Testis (tissue), 2 donors: ENCODE measurements around the gene MAP1S.

ENCODE experiments used
- POLR2A ChIP-seq: fragments of 450-650 bp; IDR thresholded peaks from one replicate; pipeline ENCODE4 v1.6.1; 2017; ENCODE audit warnings: antibody characterized with exemption, mild to moderate bottlenecking, moderate library complexity
- TF ChIP-seq, protein P1 (sequence below), 3 experiments: fragments of 450-650 bp in 2 of 3; fragments of 200-600 bp in 1 of 3; sonication (generic) in 1 of 3; IDR thresholded peaks; one replicate each; pipeline ENCODE4 v1.5.1; 2016 to 2019; ENCODE audit warnings: antibody characterized with exemption in 3 of 3, mild to moderate bottlenecking in 2 of 3, moderate library complexity in 1 of 3

DNA sequence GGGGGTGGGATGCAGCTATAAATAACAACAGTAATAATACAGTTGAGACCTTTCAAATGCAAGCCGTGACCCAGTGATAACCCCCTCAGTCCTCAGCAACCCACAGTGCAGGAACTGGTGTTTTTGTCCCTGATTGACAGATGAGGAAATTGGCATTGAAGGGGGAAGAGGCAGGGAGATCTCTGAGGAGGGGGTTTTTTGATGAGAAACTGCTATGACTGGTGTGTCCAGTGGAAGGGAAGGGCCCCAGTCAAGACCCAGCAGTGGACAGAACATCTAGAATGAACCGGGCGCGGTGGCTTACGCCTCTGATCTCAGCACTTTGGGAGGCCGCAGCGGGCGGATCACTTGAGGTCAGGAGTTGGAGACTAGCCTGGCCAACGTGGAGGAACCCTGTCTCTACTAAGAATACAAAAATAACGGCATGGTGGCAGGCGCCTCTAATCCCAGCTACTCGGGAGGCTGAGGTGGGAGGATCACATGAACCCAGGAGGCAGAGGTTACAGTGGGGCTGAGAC is 1.9 kb downstream of the MAP1S start:
- TF ChIP-seq, protein P1, sequence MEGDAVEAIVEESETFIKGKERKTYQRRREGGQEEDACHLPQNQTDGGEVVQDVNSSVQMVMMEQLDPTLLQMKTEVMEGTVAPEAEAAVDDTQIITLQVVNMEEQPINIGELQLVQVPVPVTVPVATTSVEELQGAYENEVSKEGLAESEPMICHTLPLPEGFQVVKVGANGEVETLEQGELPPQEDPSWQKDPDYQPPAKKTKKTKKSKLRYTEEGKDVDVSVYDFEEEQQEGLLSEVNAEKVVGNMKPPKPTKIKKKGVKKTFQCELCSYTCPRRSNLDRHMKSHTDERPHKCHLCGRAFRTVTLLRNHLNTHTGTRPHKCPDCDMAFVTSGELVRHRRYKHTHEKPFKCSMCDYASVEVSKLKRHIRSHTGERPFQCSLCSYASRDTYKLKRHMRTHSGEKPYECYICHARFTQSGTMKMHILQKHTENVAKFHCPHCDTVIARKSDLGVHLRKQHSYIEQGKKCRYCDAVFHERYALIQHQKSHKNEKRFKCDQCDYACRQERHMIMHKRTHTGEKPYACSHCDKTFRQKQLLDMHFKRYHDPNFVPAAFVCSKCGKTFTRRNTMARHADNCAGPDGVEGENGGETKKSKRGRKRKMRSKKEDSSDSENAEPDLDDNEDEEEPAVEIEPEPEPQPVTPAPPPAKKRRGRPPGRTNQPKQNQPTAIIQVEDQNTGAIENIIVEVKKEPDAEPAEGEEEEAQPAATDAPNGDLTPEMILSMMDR (IDR thresholded peaks at IDR 0.05), result no peak
- TF ChIP-seq POLR2A, result no peak
